SK-N-SH (cell line): ENCODE results near the gene CPNE4. TPM values are rescaled to one million over a fixed set of nuclear protein-coding genes. Genes with fewer than 3 reads are reported as not detected.

ENCODE experiments used
- CTCF ChIA-PET: fragments of 300-600, 350-600 bp; formaldehyde crosslinking; extraction: SDS; loops from one replicate; lab custom pipeline; 2021; lab: Yijun Ruan, JAX
- POLR2A ChIA-PET: fragments of 350-600 bp; sonication (Branson Sonifier 250); formaldehyde crosslinking; extraction: SDS; loops from one replicate; lab custom pipeline; 2020; ENCODE audit warnings: antibody characterized with exemption, inconsistent platforms; lab: Yijun Ruan, JAX
- DNase-seq: peaks from one replicate; pipeline ENCODE4 v3.0.0; 2012
- H2AFZ ChIP-seq: fragments of 200-600 bp; sonication (generic); 2 replicates; pipeline ENCODE4 v1.8.1; 2016; ENCODE audit warnings: antibody characterized with exemption, mild to moderate bottlenecking, low read depth
- H3F3A ChIP-seq: fragments of 200-600 bp; sonication (generic); replicated peaks from 2 replicates; pipeline ENCODE3; 2016; ENCODE audit warnings: antibody characterized with exemption, mild to moderate bottlenecking; ENCODE audit not compliant: insufficient read depth
- H3K27ac ChIP-seq, 2 experiments: fragments of 200-500 bp in 1 of 2; fragments of 200-600 bp in 1 of 2; sonication (Bioruptor generic) in 1 of 2; sonication (generic), shearing (Covaris generic) in 1 of 2; 2 replicates each; pipeline versions ENCODE4 v1.5.1 to v1.6.1; 2014 to 2016; ENCODE audit warnings: low read depth in 2 of 2, inconsistent platforms in 1 of 2, low read length in 1 of 2, mild to moderate bottlenecking in 1 of 2, mixed read lengths in 1 of 2
- H3K27me3 ChIP-seq: fragments of 200-600 bp; sonication (generic), shearing (Covaris generic); 2 replicates; pipeline ENCODE4 v1.6.1; 2016; ENCODE audit warnings: mixed run types; ENCODE audit not compliant: insufficient read depth
- H3K36me3 ChIP-seq, 2 experiments: fragments of 200-500 bp in 1 of 2; fragments of 200-600 bp in 1 of 2; sonication (Bioruptor generic) in 1 of 2; sonication (generic) in 1 of 2; replicated peaks in 1 of 2; 2 replicates each; pipeline versions ENCODE3 to v1.5.1; 2014 to 2016; ENCODE audit warnings: low read length in 1 of 2, mild to moderate bottlenecking in 1 of 2; ENCODE audit not compliant: insufficient read depth in 2 of 2, control insufficient read depth in 1 of 2
- H3K4me1 ChIP-seq, 2 experiments: fragments of 200-500 bp in 1 of 2; fragments of 200-600 bp in 1 of 2; sonication (Bioruptor generic) in 1 of 2; sonication (generic), shearing (Covaris generic) in 1 of 2; 2 replicates each; pipeline versions ENCODE4 v1.5.1 to v1.6.1; 2014 to 2016; ENCODE audit warnings: low read depth in 1 of 2, low read length in 1 of 2, mixed run types in 1 of 2; ENCODE audit not compliant: insufficient read depth in 2 of 2, control insufficient read depth in 1 of 2
- H3K4me2 ChIP-seq: fragments of 200-600 bp; sonication (generic), shearing (Covaris generic); 2 replicates; pipeline ENCODE4 v1.6.1; 2017; ENCODE audit warnings: mixed run types
- H3K4me3 ChIP-seq, 2 experiments: fragments of 200-500 bp in 1 of 2; fragments of 200-600 bp in 1 of 2; sonication (Bioruptor generic) in 1 of 2; sonication (generic), shearing (Covaris generic) in 1 of 2; 2 replicates each; pipeline versions ENCODE4 v1.5.1 to v1.8.1; 2014 to 2016; ENCODE audit warnings: low read depth in 2 of 2, inconsistent platforms in 1 of 2, low read length in 1 of 2, mild to moderate bottlenecking in 1 of 2, mixed read lengths in 1 of 2, moderate library complexity in 1 of 2
- H3K79me2 ChIP-seq: fragments of 200-600 bp; sonication (generic); 2 replicates; pipeline ENCODE4 v1.8.1; 2017; ENCODE audit warnings: mild to moderate bottlenecking; ENCODE audit not compliant: insufficient read depth
- H3K9ac ChIP-seq: fragments of 200-600 bp; sonication (generic); 2 replicates; pipeline ENCODE4 v1.6.1; 2017; ENCODE audit warnings: mixed run types
- H3K9me2 ChIP-seq: fragments of 200-600 bp; sonication (generic); 2 replicates; pipeline ENCODE4 v1.6.1; 2017; ENCODE audit warnings: mixed run types
- H3K9me3 ChIP-seq: fragments of 200-600 bp; sonication (generic); 2 replicates; pipeline ENCODE4 v1.6.1; 2017; ENCODE audit warnings: mixed run types, mild to moderate bottlenecking, moderate library complexity
- H4K20me1 ChIP-seq: fragments of 200-600 bp; sonication (generic); 2 replicates; pipeline ENCODE4 v1.6.1; 2017; ENCODE audit warnings: mild to moderate bottlenecking, mixed run types; ENCODE audit not compliant: insufficient read depth
- CHD2 ChIP-seq: fragments of 150-350 bp; IDR thresholded peaks from 2 replicates; pipeline ENCODE4 v1.6.1; 2018; ENCODE audit warnings: low read length; ENCODE audit not compliant: partially characterized antibody
- EP300 ChIP-seq, 2 experiments: IDR thresholded peaks; 2 replicates each; pipeline versions ENCODE4 v1.4.0 to v1.6.1; 2012; ENCODE audit warnings: borderline replicate concordance in 1 of 2, low read depth in 1 of 2, low read length in 1 of 2
- EZH2phosphoT487 ChIP-seq: fragments of 200-600 bp; sonication (generic); IDR thresholded peaks from 2 replicates; pipeline ENCODE4 v1.6.1; 2017; ENCODE audit warnings: low read depth, mixed run types, mild to moderate bottlenecking, antibody characterized with exemption, moderate library complexity, borderline replicate concordance
- FOSL2 ChIP-seq: IDR thresholded peaks from 2 replicates; pipeline ENCODE4 v1.4.0; 2012; ENCODE audit warnings: low read depth, mild to moderate bottlenecking, moderate library complexity, borderline replicate concordance
- FOXJ3 ChIP-seq: sonication (generic); formaldehyde crosslinking; IDR thresholded peaks from 2 replicates; pipeline ENCODE4 v1.5.1; 2020; ENCODE audit warnings: mild to moderate bottlenecking, missing genetic modification reagents
- FOXM1 ChIP-seq: IDR thresholded peaks from 2 replicates; pipeline ENCODE4 v1.4.0; 2012; ENCODE audit warnings: low read depth, mild to moderate bottlenecking
- GABPA ChIP-seq: IDR thresholded peaks from 2 replicates; pipeline ENCODE4 v1.4.0; 2012; ENCODE audit warnings: low read depth, mild to moderate bottlenecking
- GATA2 ChIP-seq: sonication (generic); formaldehyde crosslinking; IDR thresholded peaks from 2 replicates; pipeline ENCODE4 v1.5.0; 2020; ENCODE audit warnings: mild to moderate bottlenecking, missing genetic modification reagents
- POLR2AphosphoS5 ChIP-seq: IDR thresholded peaks from 2 replicates; pipeline ENCODE4 v1.6.1; 2012; ENCODE audit warnings: low read depth, low read length
- RAD21 ChIP-seq: IDR thresholded peaks from 2 replicates; pipeline ENCODE4 v1.6.1; 2012; ENCODE audit warnings: mild to moderate bottlenecking, low read length
- RCOR1 ChIP-seq: fragments of 150-350 bp; IDR thresholded peaks from 2 replicates; pipeline ENCODE4 v1.6.1; 2017; ENCODE audit warnings: antibody characterized with exemption, low read length
- RFX5 ChIP-seq: IDR thresholded peaks from 2 replicates; pipeline ENCODE4 v1.6.1; 2012; ENCODE audit warnings: mild to moderate bottlenecking, improper control_type of control experiment, low read length
- RXRA ChIP-seq: IDR thresholded peaks from 2 replicates; pipeline ENCODE4 v1.4.0; 2012; ENCODE audit warnings: low read depth, mild to moderate bottlenecking, borderline replicate concordance
- SIN3A ChIP-seq: IDR thresholded peaks from 2 replicates; pipeline ENCODE4 v1.6.1; 2012; ENCODE audit warnings: low read depth, mild to moderate bottlenecking, low read length, moderate library complexity, borderline replicate concordance
- SMC3 ChIP-seq: IDR thresholded peaks from 2 replicates; pipeline ENCODE4 v1.6.1; 2012; ENCODE audit warnings: low read depth, low read length, improper control_type of control experiment
- TAF1 ChIP-seq: IDR thresholded peaks from 2 replicates; pipeline ENCODE4 v1.6.1; 2012; ENCODE audit warnings: low read depth, mild to moderate bottlenecking, low read length, moderate library complexity, borderline replicate concordance
- WGBS: methylation state at CpG from one replicate; pipeline ENCODE4 v1.1.6; 2017; ENCODE audit warnings: low lambda C conversion rate; 5-methylcytosine and 5-hydroxymethylcytosine counted together
- polyA plus RNA-seq, 3 experiments: library from polyadenylated mRNA; depleted of rRNA; stranded (reverse); fragments of >200 nt; gene quantifications; 2 replicates each; pipeline ENCODE4 v1.2.3, GENCODE V29; 2012
- TF ChIP-seq, protein P1 (sequence below): fragments of 200-600 bp; sonication (generic); IDR thresholded peaks from 2 replicates; pipeline ENCODE4 v1.6.1; 2017; ENCODE audit warnings: antibody characterized with exemption, mild to moderate bottlenecking, moderate library complexity
- TF ChIP-seq, protein P2 (sequence below): IDR thresholded peaks from 2 replicates; pipeline ENCODE4 v1.4.0; 2012; ENCODE audit warnings: low read depth, borderline replicate concordance

The CPNE4 gene
- polyA plus RNA-seq, 1 of the 3 experiments (the other 2 are of a cell fraction), result not detected

DNA sequence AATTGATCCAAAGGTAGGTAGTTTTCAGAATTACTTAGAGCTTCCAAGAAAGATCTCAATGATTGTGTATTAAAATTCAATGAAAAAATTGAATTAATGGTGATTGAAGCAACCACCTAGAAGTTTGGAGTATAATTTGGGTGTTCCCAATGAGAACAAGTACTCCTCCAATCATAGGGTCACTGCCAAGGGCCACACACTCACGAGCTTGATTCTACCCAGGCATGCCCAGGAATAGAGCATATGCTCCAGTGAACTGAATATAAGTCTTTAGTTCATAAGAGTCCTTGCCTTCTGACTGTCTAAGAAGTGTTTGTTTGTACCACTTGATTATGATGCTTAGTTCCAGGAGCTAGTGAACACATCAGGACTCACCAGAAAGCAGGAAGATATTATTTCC is 133.9 kb downstream of the CPNE4 start (continued):
- TF ChIP-seq, protein P1, sequence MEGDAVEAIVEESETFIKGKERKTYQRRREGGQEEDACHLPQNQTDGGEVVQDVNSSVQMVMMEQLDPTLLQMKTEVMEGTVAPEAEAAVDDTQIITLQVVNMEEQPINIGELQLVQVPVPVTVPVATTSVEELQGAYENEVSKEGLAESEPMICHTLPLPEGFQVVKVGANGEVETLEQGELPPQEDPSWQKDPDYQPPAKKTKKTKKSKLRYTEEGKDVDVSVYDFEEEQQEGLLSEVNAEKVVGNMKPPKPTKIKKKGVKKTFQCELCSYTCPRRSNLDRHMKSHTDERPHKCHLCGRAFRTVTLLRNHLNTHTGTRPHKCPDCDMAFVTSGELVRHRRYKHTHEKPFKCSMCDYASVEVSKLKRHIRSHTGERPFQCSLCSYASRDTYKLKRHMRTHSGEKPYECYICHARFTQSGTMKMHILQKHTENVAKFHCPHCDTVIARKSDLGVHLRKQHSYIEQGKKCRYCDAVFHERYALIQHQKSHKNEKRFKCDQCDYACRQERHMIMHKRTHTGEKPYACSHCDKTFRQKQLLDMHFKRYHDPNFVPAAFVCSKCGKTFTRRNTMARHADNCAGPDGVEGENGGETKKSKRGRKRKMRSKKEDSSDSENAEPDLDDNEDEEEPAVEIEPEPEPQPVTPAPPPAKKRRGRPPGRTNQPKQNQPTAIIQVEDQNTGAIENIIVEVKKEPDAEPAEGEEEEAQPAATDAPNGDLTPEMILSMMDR, result no peak
- TF ChIP-seq FOSL2, result no peak
- no peak for TF ChIP-seq GATA2 (CRISPR knock-in tag)
- no peak for TF ChIP-seq POLR2AphosphoS5

DNA sequence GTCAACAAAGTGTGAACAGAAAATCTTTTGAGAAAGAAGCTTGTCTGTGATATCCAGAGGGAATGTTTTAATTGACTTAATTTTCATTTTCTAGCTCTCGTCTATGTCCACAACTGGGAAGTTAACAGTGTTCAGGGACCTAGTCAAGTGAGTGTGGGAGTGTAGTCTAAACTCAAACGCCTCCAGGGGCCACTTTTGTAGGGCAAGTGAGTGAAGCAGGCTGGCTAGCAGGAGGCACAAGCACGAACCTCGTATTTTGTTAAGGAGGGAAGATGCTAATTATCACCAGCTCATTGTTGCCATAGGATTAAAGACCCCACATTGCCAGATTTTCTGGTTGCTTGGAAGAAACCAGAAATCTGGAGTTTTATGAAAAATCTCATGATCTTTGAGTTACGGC is 135.8 kb downstream of the CPNE4 start:
- ChIA-PET POLR2A (no interaction called here), CTCF (interaction anchor here (0.7 to 1.4 kb wide), 3 partner anchors 18 to 136 kb away, joined by 3 to 5 read pairs (median 3); partner anchors contain the start of gene CPNE4)
- Histone ChIP-seq H3K79me2 (no peaks in the 10 kb centered on the region), H3K4me3 (no peak overlapping the region), H2AFZ (no peak overlapping the region), H3K36me3 (no peaks in the 10 kb centered on the region), H3K4me2 (no peak overlapping the region), H3K9me3 (no peaks in the 10 kb centered on the region), H3K9me2 (no peaks in the 10 kb centered on the region), H4K20me1 (no peaks in the 10 kb centered on the region), H3F3A (peaks cover 4% of the 10 kb centered on the region), H3K27me3 (no peaks in the 10 kb centered on the region), H3K4me1 (peaks cover 6 to 10% of the 10 kb centered on the region in 2 experiments; a peak in 3 of 4 replicates), H3K9ac (no peak overlapping the region), H3K27ac (no peak overlapping the region)
- 49% methylated on average over 5 of the region's 5 CpGs for whole genome bisulfite sequencing
- no peak for DNase-seq
- TF ChIP-seq SMC3 (no peak), TAF1 (no peak), RFX5 (no peak), RXRA (no peak), EZH2phosphoT487 (no peak), GABPA (no peak), SIN3A (no peak)

DNA sequence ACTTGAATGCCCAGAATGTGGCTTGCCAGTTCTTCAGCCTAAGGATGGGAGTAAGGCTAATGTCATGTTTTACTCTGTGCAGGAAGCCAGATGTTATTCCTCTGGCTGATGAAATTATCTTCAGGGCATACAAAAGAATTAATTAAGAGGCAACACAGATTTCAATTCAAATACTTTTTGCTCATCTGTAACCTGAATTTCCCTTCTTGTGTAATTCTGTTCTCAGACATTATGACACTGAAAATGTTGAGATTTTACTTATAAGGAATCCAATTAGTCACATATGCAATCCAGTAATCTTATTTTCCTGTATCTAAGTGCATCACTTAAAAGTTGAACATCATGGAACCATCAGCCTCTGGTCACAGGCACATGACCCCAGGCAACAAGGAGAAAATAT is 136.5 kb downstream of the CPNE4 start:
- Histone ChIP-seq H3K27me3 (no peaks in the 10 kb centered on the region), H3K9me3 (no peaks in the 10 kb centered on the region), H3K4me3 (no peak overlapping the region), H3K9me2 (no peaks in the 10 kb centered on the region), H4K20me1 (no peaks in the 10 kb centered on the region), H3F3A (peaks cover 3% of the 10 kb centered on the region), H2AFZ (no peak overlapping the region), H3K27ac (no peak overlapping the region), H3K4me2 (no peak overlapping the region), H3K9ac (no peak overlapping the region), H3K79me2 (no peaks in the 10 kb centered on the region; the same call in 1 of the 2 replicates), H3K36me3 (no peaks in the 10 kb centered on the region), H3K4me1 (peaks cover 6 to 10% of the 10 kb centered on the region in 2 experiments; a peak in 3 of 4 replicates)
- POLR2A ChIA-PET, result no interaction called here
- TF ChIP-seq FOXJ3 (CRISPR knock-in tag) (peak; percentile 63), GATA2 (CRISPR knock-in tag) (peak; percentile 65; the same call in 1 of the 2 replicates), RCOR1 (peak; percentile 79; the same call in 1 of the 2 replicates), RAD21 (peak; percentile 11; the same call in 1 of the 2 replicates), CHD2 (peak; percentile 22), EP300 (IDR thresholded peaks at IDR 0.05; ENCODE audit: borderline replicate concordance in 1 of 2, low read depth in 1 of 2, low read length in 1 of 2) (peak in 1 of 2 experiments; percentile 57; a peak in 1 of 4 replicates), GABPA (no peak), FOXM1 (no peak)
- TF ChIP-seq, protein P2, sequence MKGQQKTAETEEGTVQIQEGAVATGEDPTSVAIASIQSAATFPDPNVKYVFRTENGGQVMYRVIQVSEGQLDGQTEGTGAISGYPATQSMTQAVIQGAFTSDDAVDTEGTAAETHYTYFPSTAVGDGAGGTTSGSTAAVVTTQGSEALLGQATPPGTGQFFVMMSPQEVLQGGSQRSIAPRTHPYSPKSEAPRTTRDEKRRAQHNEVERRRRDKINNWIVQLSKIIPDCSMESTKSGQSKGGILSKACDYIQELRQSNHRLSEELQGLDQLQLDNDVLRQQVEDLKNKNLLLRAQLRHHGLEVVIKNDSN, result no peak
- peak; percentile 44 for DNase-seq
- CTCF ChIA-PET, result interaction anchor here (0.7 to 1.4 kb wide), 2 partner anchors 19 to 21 kb away, joined by 3 read pairs; no protein-coding TSS in a partner anchor
